ENCODE measurements around the gene CCDC33. TPM values are rescaled to one million over a fixed set of nuclear protein-coding genes. Genes with fewer than 3 reads are reported as not detected.

CCDC33 gene
- total RNA-seq, 1 experiment from 2014 or later, result 10.6 TPM

DNA sequence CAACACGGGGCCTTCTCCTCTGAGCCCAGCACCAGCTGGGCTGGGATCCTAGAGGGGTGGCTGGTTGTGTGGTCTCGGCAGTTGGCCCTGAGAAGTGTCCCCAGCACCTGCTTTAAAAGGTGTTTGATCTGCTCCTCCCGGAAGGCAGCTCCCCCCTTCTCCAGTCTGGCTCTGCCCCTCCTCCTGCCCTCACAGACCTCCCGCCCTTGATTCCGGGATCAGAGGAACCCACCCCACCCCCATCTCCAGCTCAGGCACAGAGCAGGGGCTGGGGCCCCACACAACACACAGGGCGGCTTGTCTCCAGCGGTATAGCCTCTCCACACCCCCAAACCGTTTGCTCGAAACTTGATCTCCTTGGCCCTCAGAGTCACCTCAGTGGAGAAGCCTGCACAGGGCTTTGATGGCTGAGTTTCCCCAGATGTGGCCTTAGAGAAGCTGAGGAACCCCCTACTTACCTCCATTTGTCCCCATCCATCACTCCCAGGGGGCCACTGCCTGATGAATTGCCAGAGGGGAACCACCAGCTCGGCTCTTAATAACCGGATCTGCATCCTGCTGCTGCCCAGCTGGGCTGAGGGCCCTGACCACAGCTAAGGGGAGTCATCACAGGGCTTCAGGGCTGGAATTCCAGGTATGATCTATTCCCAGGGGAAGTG is 27.1 kb upstream of the CCDC33 start (continued):
- TF ChIP-seq, protein P1, sequence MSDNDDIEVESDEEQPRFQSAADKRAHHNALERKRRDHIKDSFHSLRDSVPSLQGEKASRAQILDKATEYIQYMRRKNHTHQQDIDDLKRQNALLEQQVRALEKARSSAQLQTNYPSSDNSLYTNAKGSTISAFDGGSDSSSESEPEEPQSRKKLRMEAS (CRISPR knock-in tag; IDR thresholded peaks at IDR 0.05), result peak; percentile 57; the same call in 1 of the 2 replicates

DNA sequence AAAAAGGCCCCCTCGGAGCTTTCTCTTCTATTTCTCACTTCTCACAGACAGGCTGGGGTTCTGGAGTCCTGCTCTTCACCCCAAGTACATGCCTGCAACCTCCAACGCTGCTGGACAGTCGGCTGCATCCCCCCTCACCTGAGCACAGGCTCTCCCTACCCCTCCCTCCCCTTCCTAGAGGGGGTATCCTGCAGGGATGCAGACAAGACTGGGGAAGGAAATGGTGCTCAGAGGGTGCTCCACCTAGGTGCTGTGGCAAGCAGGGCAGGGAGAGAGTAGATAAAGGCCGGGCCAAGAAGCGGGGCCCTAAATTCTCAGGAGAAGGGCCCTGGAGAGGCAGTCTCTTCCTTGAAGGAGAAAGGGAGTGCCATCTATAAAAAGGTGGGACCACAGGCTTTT is 26.6 kb upstream of the CCDC33 start:
- Mint-ChIP-seq H3K4me1 (peaks cover 80% of the 10 kb centered on the region), H3K36me3 (peaks cover 8% of the 10 kb centered on the region; the same call in 1 of the 2 replicates), H3K9me3 (no peaks in the 10 kb centered on the region), H3K4me3 (peak overlapping the region; percentile 44), H3K27me3 (ENCODE audit: low read depth) (peaks cover 18% of the 10 kb centered on the region), H3K27ac (peak overlapping the region; percentile 82)
- POLR2A ChIA-PET, result interaction anchor here (1.3 kb wide), 1 partner anchor 81 kb away, joined by 5 read pairs; no protein-coding TSS in a partner anchor
- ATAC-seq (0 out of 2 replicates have a peak, but pooled peaks have one; percentile 2), DNase-seq (ENCODE audit: low spot score) (no peak)
- TF ChIP-seq ATF1 (CRISPR knock-in tag; IDR thresholded peaks at IDR 0.05) (no peak), FOXK1 (CRISPR knock-in tag; IDR thresholded peaks at IDR 0.05) (no peak), ZNF121 (CRISPR knock-in tag; IDR thresholded peaks at IDR 0.05) (0 out of 2 replicates have a peak, but pooled peaks have one; percentile 9), ZNF263 (CRISPR knock-in tag; IDR thresholded peaks at IDR 0.05; ENCODE audit: low read depth) (peak; percentile 86; the same call in 1 of the 2 replicates), NFATC4 (CRISPR knock-in tag; IDR thresholded peaks at IDR 0.05) (no peak)
- CTCF ChIA-PET, result interaction anchor here (0.5 to 2.1 kb wide), 17 partner anchors 10 to 241 kb away, joined by 3 to 19 read pairs (median 4); no protein-coding TSS in a partner anchor

DNA sequence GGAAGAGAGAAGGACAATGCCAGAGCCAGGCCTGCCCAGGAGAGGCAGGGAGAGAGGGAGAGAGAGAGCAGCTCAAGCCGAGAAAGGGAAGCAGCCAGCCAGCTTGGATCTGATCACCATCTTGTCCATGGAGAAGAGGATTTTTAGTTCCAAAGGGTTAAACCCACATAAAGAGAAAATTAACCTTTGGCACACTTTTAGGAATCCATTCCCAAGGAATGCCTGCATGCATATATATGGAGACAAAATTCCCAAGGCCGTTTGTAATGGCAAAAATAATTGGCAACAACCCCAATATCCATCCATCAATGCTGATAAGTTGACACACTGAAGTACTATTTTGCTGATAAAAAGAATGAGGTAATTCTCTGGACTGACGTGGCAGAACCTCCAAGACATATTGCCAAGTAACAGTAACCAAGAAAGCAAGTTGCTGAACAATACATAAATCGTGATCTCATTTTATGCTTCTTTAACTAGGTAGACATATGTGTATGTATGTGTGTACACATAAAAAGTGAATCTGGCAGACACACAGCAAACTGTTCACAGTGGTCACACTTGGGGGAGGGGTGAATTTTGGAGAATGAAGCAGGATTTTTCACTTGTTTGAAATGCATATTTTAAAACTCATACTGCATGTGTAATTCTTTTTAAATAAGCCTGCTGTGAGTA is 26.0 kb upstream of the CCDC33 start:
- Mint-ChIP-seq H3K4me3 (peak overlapping the region; percentile 44), H3K27me3 (ENCODE audit: low read depth) (peaks cover 18% of the 10 kb centered on the region), H3K9me3 (no peaks in the 10 kb centered on the region), H3K27ac (peak overlapping the region; percentile 82), H3K4me1 (peaks cover 80% of the 10 kb centered on the region), H3K36me3 (peaks cover 8% of the 10 kb centered on the region; the same call in 1 of the 2 replicates)
- no peak for DNase-seq (ENCODE audit: low spot score)
- ATAC-seq, result no peak
- POLR2A ChIA-PET, result no interaction called here
- CTCF ChIA-PET, result interaction anchor here (1.0 to 2.1 kb wide), 7 partner anchors 18 to 109 kb away, joined by 3 to 19 read pairs (median 4); no protein-coding TSS in a partner anchor
- TF ChIP-seq, protein P2, sequence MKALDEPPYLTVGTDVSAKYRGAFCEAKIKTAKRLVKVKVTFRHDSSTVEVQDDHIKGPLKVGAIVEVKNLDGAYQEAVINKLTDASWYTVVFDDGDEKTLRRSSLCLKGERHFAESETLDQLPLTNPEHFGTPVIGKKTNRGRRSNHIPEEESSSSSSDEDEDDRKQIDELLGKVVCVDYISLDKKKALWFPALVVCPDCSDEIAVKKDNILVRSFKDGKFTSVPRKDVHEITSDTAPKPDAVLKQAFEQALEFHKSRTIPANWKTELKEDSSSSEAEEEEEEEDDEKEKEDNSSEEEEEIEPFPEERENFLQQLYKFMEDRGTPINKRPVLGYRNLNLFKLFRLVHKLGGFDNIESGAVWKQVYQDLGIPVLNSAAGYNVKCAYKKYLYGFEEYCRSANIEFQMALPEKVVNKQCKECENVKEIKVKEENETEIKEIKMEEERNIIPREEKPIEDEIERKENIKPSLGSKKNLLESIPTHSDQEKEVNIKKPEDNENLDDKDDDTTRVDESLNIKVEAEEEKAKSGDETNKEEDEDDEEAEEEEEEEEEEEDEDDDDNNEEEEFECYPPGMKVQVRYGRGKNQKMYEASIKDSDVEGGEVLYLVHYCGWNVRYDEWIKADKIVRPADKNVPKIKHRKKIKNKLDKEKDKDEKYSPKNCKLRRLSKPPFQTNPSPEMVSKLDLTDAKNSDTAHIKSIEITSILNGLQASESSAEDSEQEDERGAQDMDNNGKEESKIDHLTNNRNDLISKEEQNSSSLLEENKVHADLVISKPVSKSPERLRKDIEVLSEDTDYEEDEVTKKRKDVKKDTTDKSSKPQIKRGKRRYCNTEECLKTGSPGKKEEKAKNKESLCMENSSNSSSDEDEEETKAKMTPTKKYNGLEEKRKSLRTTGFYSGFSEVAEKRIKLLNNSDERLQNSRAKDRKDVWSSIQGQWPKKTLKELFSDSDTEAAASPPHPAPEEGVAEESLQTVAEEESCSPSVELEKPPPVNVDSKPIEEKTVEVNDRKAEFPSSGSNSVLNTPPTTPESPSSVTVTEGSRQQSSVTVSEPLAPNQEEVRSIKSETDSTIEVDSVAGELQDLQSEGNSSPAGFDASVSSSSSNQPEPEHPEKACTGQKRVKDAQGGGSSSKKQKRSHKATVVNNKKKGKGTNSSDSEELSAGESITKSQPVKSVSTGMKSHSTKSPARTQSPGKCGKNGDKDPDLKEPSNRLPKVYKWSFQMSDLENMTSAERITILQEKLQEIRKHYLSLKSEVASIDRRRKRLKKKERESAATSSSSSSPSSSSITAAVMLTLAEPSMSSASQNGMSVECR (CRISPR knock-in tag; IDR thresholded peaks at IDR 0.05; ENCODE audit: borderline replicate concordance), result no peak
- TF ChIP-seq SP1 (CRISPR knock-in tag; conservative IDR thresholded peaks at IDR 0.05) (no peak), NFE2L1 (CRISPR knock-in tag; IDR thresholded peaks at IDR 0.05) (no peak)

DNA sequence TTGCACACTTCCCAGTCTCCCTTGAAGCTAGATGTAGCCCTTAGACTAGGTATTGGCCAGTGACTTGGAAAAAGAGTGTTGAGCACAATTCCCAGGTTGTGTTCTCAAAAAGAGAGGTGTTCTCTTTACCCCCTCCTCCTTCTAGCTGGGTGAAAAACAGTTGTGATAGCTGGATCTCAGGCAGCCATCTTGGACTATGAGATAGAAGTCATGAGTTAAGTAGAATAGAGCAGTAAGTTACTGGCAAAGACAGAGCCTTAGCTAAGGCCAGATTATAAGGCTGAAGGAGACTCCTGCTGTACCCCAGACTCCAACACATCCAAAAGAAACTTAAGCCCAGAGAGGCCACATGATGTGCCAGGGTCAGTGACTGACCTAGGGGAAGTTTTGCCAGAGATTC is 25.4 kb upstream of the CCDC33 start:
- ATAC-seq, result no peak
- ChIA-PET CTCF (interaction anchor here (1.0 to 1.5 kb wide), 3 partner anchors 29 to 97 kb away, joined by 3 to 4 read pairs (median 3); no protein-coding TSS in a partner anchor), POLR2A (no interaction called here)
- TF ChIP-seq ZNF219 (CRISPR knock-in tag; IDR thresholded peaks at IDR 0.05; ENCODE audit: borderline replicate concordance) (no peak), NFE2L1 (CRISPR knock-in tag; IDR thresholded peaks at IDR 0.05) (no peak), GTF2I (CRISPR knock-in tag; conservative IDR thresholded peaks at IDR 0.05) (peak; percentile 36; the same call in 1 of the 2 replicates)
- no peak overlapping the region for H3K4me3 Mint-ChIP-seq
- no peaks in the 10 kb centered on the region for H3K9me3 Mint-ChIP-seq
- H3K36me3 Mint-ChIP-seq, result peaks cover 8% of the 10 kb centered on the region; the same call in 1 of the 2 replicates
- H3K27me3 Mint-ChIP-seq (ENCODE audit: low read depth), result peaks cover 21% of the 10 kb centered on the region
- no peak for DNase-seq (ENCODE audit: low spot score)
- H3K4me1 Mint-ChIP-seq, result peaks cover 81% of the 10 kb centered on the region
- no peak overlapping the region; the same call in 1 of the 2 replicates for H3K27ac Mint-ChIP-seq

All from WTC11 (cell line).